GM12801 (cell line): ENCODE data around the gene PROKR1.

ENCODE experiments used
- CTCF ChIP-seq: IDR thresholded peaks from one replicate; pipeline ENCODE4 v1.5.1; 2011; ENCODE audit warnings: control low read depth; ENCODE audit not compliant: insufficient read length; ENCODE audit errors: extremely low read depth

Gene PROKR1

GRCh38 chr2:68643011-68643873 lies at the start of gene PROKR1:
Gene PROKR1, plus strand, starts transcription at chr2:68643579. Its CDS starts 2,243 bp downstream, at chr2:68645822.
- no peak for TF ChIP-seq CTCF

- no peak for TF ChIP-seq CTCF
These were observed 49.3 kb upstream of the PROKR1 start for GRCh38 chr2:68594041-68594440.

GRCh38 chr2:68594674-68595492 lies 48.5 kb upstream of the PROKR1 start:
- no peak for TF ChIP-seq CTCF

GRCh38 chr2:68603059-68603458 lies 40.3 kb upstream of the PROKR1 start:
- TF ChIP-seq CTCF = no peak

- no peak for TF ChIP-seq CTCF
These were observed 39.3 kb upstream of the PROKR1 start for GRCh38 chr2:68604077-68604476.

GRCh38 chr2:68605939-68606338 lies 37.4 kb upstream of the PROKR1 start:
- no peak for TF ChIP-seq CTCF

GRCh38 chr2:68606759-68607158 lies 36.6 kb upstream of the PROKR1 start:
- no peak for TF ChIP-seq CTCF
